NCI-H1105 treated with DMSO at 0.1 percent for 48 hours (cell line): ENCODE data around the gene TGFBI.

Source experiments
- DNase-seq: peaks from one replicate; lab custom pipeline; 2025; lab: John Stamatoyannopoulos, UW

Gene TGFBI

GRCh38 chr5:136094189-136094912, 65.6 kb downstream of the TGFBI start:
- DNase-seq: no peak

- DNase-seq: no peak
These were observed 66.3 kb downstream of the TGFBI start for GRCh38 chr5:136094913-136095641.

GRCh38 chr5:136098176-136098575, 69.4 kb downstream of the TGFBI start:
- no peak for DNase-seq

- no peak for DNase-seq
These were observed 71.1 kb downstream of the TGFBI start for GRCh38 chr5:136099870-136100269.

DNA sequence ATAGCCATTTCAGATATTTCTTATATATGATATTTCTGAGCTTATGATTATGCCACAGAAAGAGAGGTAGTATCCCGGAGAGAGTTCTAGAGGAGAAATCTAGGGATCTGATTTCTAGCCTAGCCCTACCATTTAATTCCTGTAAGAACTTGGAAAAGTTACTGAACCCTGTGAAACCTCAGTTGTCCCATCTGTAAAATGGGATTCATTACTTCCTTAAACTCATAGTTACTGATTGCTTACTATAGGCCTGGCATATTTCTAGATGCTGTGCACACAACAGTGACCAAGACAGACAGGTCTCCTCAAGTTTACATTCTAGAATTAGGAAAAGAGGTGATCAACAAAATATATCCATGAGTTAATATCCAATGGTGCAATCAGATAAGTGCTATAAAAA, 73.1 kb downstream of the TGFBI start:
- no peak for DNase-seq

- no peak for DNase-seq
These were observed 74.3 kb downstream of the TGFBI start for GRCh38 chr5:136103118-136103517.

GRCh38 chr5:136104306-136104965, 75.6 kb downstream of the TGFBI start:
- DNase-seq: no peak

- no peak for DNase-seq
These were observed 77.7 kb downstream of the TGFBI start for GRCh38 chr5:136106351-136107031.

- no peak for DNase-seq
These were observed 79.4 kb downstream of the TGFBI start for GRCh38 chr5:136108180-136108611.

DNA sequence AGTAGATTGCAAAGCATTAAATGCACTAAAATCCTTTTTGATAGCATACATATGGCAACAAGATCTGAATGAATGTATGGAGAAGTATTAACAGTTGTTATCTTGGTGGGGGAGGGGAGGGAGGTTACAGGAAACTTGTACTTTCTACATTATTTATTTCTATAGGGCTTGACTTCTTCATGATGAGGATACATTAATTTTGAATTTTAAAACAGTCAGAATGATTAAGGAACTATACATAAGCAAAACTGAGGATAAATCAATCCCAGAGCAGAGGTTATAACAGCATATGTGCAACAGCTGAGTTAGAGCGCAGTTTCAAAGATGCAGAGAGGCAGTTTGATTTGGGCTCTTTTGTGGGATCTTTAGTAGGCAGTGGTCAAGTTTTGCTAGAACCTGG, 80.0 kb downstream of the TGFBI start:
- no peak for DNase-seq

- DNase-seq: no peak
These were observed 80.8 kb downstream of the TGFBI start for GRCh38 chr5:136109453-136110135.
